Neural progenitor cell (in vitro differentiated cells): ENCODE data around the gene PLA2G4E. TPM values are rescaled to one million over a fixed set of nuclear protein-coding genes. Genes with fewer than 3 reads are reported as not detected.

Experiments used
- DNase-seq: peaks from one replicate; pipeline ENCODE4 v3.0.0-alpha.2; 2016; ENCODE audit warnings: low spot score
- H2AFZ ChIP-seq: fragments of 200-600 bp; sonication (generic); replicated peaks from 2 replicates; pipeline ENCODE4 v1.6.1; 2016; ENCODE audit warnings: antibody characterized with exemption
- H3F3A ChIP-seq: fragments of 200-600 bp; sonication (generic); 2 replicates; pipeline ENCODE4 v1.6.1; 2016; ENCODE audit warnings: antibody characterized with exemption, low read depth
- H3K27ac ChIP-seq: fragments of 200-600 bp; sonication (generic); 2 replicates; pipeline ENCODE4 v1.5.1; 2016; ENCODE audit warnings: mild to moderate bottlenecking
- H3K27me3 ChIP-seq: fragments of 200-600 bp; sonication (generic); 2 replicates; pipeline ENCODE4 v1.6.1; 2016; ENCODE audit warnings: mild to moderate bottlenecking, moderate library complexity
- H3K36me3 ChIP-seq: fragments of 200-600 bp; sonication (generic); 2 replicates; pipeline ENCODE4 v1.5.1; 2016
- H3K4me1 ChIP-seq: fragments of 200-600 bp; sonication (generic); 2 replicates; pipeline ENCODE4 v1.6.1; 2016; ENCODE audit warnings: mixed run types
- H3K4me2 ChIP-seq: fragments of 200-600 bp; sonication (generic); 2 replicates; pipeline ENCODE4 v1.6.1; 2016
- H3K4me3 ChIP-seq: fragments of 200-600 bp; sonication (generic); 2 replicates; pipeline ENCODE4 v1.5.1; 2016
- H3K79me2 ChIP-seq: fragments of 200-600 bp; sonication (generic); 2 replicates; pipeline ENCODE4 v1.6.1; 2016; ENCODE audit warnings: low read depth
- H3K9ac ChIP-seq: fragments of 200-600 bp; sonication (generic); 2 replicates; pipeline ENCODE4 v1.6.1; 2016
- H3K9me3 ChIP-seq: fragments of 200-600 bp; sonication (generic); 2 replicates; pipeline ENCODE4 v1.5.1; 2016; ENCODE audit warnings: low read depth
- H4K20me1 ChIP-seq: fragments of 200-600 bp; sonication (generic); 2 replicates; pipeline ENCODE4 v1.6.1; 2016; ENCODE audit warnings: low read depth
- H3K27ac Mint-ChIP-seq: 3 replicates; pipeline ENCODE4 v1.8.0; 2021; ENCODE audit warnings: mixed read lengths
- H3K27me3 Mint-ChIP-seq: 2 replicates; pipeline ENCODE4 v1.8.0; 2022; ENCODE audit warnings: low read depth, mild to moderate bottlenecking, inconsistent platforms, moderate library complexity, mixed read lengths; ENCODE audit not compliant: insufficient read depth
- H3K36me3 Mint-ChIP-seq: 3 replicates; pipeline ENCODE4 v1.8.0; 2021; ENCODE audit warnings: mixed read lengths
- H3K4me1 Mint-ChIP-seq: 3 replicates; pipeline ENCODE4 v1.8.0; 2021; ENCODE audit warnings: mixed read lengths
- H3K4me3 Mint-ChIP-seq: 3 replicates; pipeline ENCODE4 v1.8.0; 2021; ENCODE audit warnings: mild to moderate bottlenecking, moderate library complexity, mixed read lengths
- H3K9me3 Mint-ChIP-seq: 3 replicates; pipeline ENCODE4 v1.8.0; 2020; ENCODE audit warnings: mixed read lengths
- CTCF ChIP-seq: fragments of 200-600 bp; sonication (generic); IDR thresholded peaks from 2 replicates; pipeline ENCODE4 v1.5.1; 2017; ENCODE audit warnings: antibody characterized with exemption, mild to moderate bottlenecking
- EZH2 ChIP-seq: fragments of 200-600 bp; sonication (generic); IDR thresholded peaks from 2 replicates; pipeline ENCODE4 v1.6.1; 2017; ENCODE audit warnings: antibody characterized with exemption, mild to moderate bottlenecking, moderate library complexity
- EZH2phosphoT487 ChIP-seq: fragments of 200-600 bp; sonication (generic); IDR thresholded peaks from 2 replicates; pipeline ENCODE4 v1.6.1; 2017; ENCODE audit warnings: antibody characterized with exemption
- total RNA-seq: library from RNA; depleted of rRNA; stranded (reverse); fragments of >200 nt; gene quantifications from 2 replicates; pipeline ENCODE4 v1.2.3, GENCODE V29; 2015; ENCODE audit warnings: low replicate concordance

The PLA2G4E gene
- total RNA-seq, 1 donor from 2014 or later, result not detected

DNA sequence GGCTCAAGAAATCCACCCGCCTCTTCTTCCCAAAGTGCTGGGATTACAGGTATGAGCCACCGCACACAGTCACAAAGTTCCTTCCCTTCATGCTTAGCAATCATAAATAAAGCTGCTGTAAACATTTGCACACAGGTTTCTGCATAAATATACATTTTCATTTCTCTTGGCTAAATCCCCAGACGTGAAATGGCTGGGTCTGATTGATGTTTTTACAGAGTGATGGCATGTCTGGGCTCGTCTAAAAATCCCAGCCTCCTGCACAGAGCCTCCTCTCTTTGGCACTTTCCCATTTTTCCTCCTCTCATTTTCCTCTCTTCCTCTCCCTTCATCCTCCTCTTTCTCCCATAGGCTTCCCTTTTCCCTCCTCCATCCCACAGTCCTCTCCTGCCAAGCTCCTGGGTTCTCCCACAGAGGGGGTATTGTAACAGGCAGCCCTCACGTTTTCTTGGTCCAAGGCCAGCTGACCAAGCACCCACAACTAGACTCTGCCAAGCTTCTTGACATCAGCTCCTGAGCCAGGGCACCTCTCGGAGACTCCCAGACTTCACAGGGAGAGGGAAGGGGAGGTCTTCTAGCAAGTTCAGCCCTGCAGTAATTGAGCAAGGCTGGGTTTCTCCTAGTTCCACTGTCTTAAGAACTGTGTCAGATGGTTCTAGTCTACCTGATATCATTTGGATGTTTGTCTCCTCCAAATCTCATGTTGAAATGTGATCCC is 10.5 kb upstream of the PLA2G4E start:
- no peaks in the 10 kb centered on the region for H3K9me3 ChIP-seq
- Mint-ChIP-seq H3K27ac (no peak overlapping the region), H3K4me3 (peak overlapping the region; percentile 8), H3K36me3 (no peaks in the 10 kb centered on the region), H3K9me3 (peaks cover 3% of the 10 kb centered on the region), H3K4me1 (no peaks in the 10 kb centered on the region), H3K27me3 (peaks cover 2% of the 10 kb centered on the region)
- no peaks in the 10 kb centered on the region for H3K27me3 ChIP-seq
- TF ChIP-seq EZH2 (no peak), CTCF (no peak), EZH2phosphoT487 (no peak)
- no peak overlapping the region for H3K4me2 ChIP-seq
- H4K20me1 ChIP-seq, result no peaks in the 10 kb centered on the region
- no peaks in the 10 kb centered on the region for H3K4me1 ChIP-seq
- H2AFZ ChIP-seq, result no peak overlapping the region
- no peak overlapping the region for H3K9ac ChIP-seq
- H3F3A ChIP-seq, result no peaks in the 10 kb centered on the region
- H3K27ac ChIP-seq, result no peak overlapping the region
- no peaks in the 10 kb centered on the region for H3K79me2 ChIP-seq
- no peak overlapping the region for H3K4me3 ChIP-seq
- no peaks in the 10 kb centered on the region for H3K36me3 ChIP-seq
- no peak for DNase-seq

GRCh38 chr15:42027521-42027920 is 6.7 kb upstream of the PLA2G4E start:
- H3K4me2 ChIP-seq, result no peak overlapping the region
- peaks cover 4% of the 10 kb centered on the region for H3K36me3 Mint-ChIP-seq
- H3K4me3 ChIP-seq, result no peak overlapping the region
- no peaks in the 10 kb centered on the region for H3K79me2 ChIP-seq
- peaks cover 25% of the 10 kb centered on the region for H3K9me3 Mint-ChIP-seq
- no peaks in the 10 kb centered on the region for H3K4me1 Mint-ChIP-seq
- no peak overlapping the region for H3K4me3 Mint-ChIP-seq
- H4K20me1 ChIP-seq, result no peaks in the 10 kb centered on the region
- H3K27ac ChIP-seq, result no peak overlapping the region
- DNase-seq, result no peak
- H3K36me3 ChIP-seq, result no peaks in the 10 kb centered on the region
- H3F3A ChIP-seq, result no peaks in the 10 kb centered on the region
- no peak for TF ChIP-seq EZH2
- no peak for TF ChIP-seq CTCF
- TF ChIP-seq EZH2phosphoT487, result no peak
- H3K27ac Mint-ChIP-seq, result no peak overlapping the region
- no peaks in the 10 kb centered on the region for H3K27me3 ChIP-seq
- H2AFZ ChIP-seq, result no peak overlapping the region
- no peak overlapping the region for H3K9ac ChIP-seq
- no peaks in the 10 kb centered on the region for H3K4me1 ChIP-seq
- H3K9me3 ChIP-seq, result peaks cover 6% of the 10 kb centered on the region
- H3K27me3 Mint-ChIP-seq, result peaks cover 6% of the 10 kb centered on the region

GRCh38 chr15:42024303-42024702 is 3.5 kb upstream of the PLA2G4E start:
- Histone ChIP-seq H3F3A (no peaks in the 10 kb centered on the region), H3K4me3 (no peak overlapping the region), H2AFZ (no peak overlapping the region), H4K20me1 (no peaks in the 10 kb centered on the region), H3K4me2 (no peak overlapping the region), H3K27me3 (no peaks in the 10 kb centered on the region), H3K4me1 (no peaks in the 10 kb centered on the region), H3K27ac (no peak overlapping the region), H3K79me2 (no peaks in the 10 kb centered on the region), H3K36me3 (no peaks in the 10 kb centered on the region), H3K9ac (no peak overlapping the region), H3K9me3 (peaks cover 6% of the 10 kb centered on the region)
- H3K9me3 Mint-ChIP-seq, result peaks cover 34% of the 10 kb centered on the region
- no peak overlapping the region for H3K27ac Mint-ChIP-seq
- TF ChIP-seq CTCF (no peak), EZH2phosphoT487 (no peak), EZH2 (no peak)
- no peak overlapping the region for H3K4me3 Mint-ChIP-seq
- no peaks in the 10 kb centered on the region for H3K4me1 Mint-ChIP-seq
- peaks cover 6% of the 10 kb centered on the region for H3K27me3 Mint-ChIP-seq
- peaks cover 4% of the 10 kb centered on the region for H3K36me3 Mint-ChIP-seq
- no peak for DNase-seq
